Cardiac muscle cell (in vitro differentiated cells and primary cell): ENCODE results near the gene SLC35A4. TPM values are rescaled to one million over a fixed set of nuclear protein-coding genes. Genes with fewer than 3 reads are reported as not detected.

ENCODE experiments used
- DNase-seq, 2 donors: peaks; one replicate each; pipeline versions ENCODE4 v3.0.0 to v3.0.0-alpha.2; 2010 to 2017; ENCODE audit warnings: low read depth in 1 of 2, low spot score in 1 of 2
- H3K27ac ChIP-seq: fragments of 200-600 bp; sonication (generic); 2 replicates; pipeline ENCODE4 v1.5.1; 2016
- H3K27me3 ChIP-seq: fragments of 200-600 bp; sonication (generic); 2 replicates; pipeline ENCODE4 v1.6.0; 2016; ENCODE audit warnings: control low read depth
- H3K36me3 ChIP-seq: fragments of 200-600 bp; sonication (generic); 2 replicates; pipeline ENCODE4 v1.5.1; 2016; ENCODE audit warnings: control low read depth
- H3K4me1 ChIP-seq: fragments of 200-600 bp; sonication (generic); 2 replicates; pipeline ENCODE4 v1.8.1; 2017; ENCODE audit warnings: low read depth, mild to moderate bottlenecking, mixed run types
- H3K4me3 ChIP-seq: fragments of 200-600 bp; sonication (generic); 2 replicates; pipeline ENCODE4 v1.5.1; 2016; ENCODE audit warnings: mild to moderate bottlenecking
- H3K9me3 ChIP-seq: fragments of 200-600 bp; sonication (generic); 2 replicates; pipeline ENCODE4 v1.5.1; 2017; ENCODE audit warnings: low read depth, mild to moderate bottlenecking, control low read depth
- polyA plus RNA-seq: library from polyadenylated mRNA; unstranded; fragments of >200 nt; fragmentation: Nextera tagmentation; extraction: Ambion mirVana; gene quantifications from 2 replicates; pipeline ENCODE4 v1.2.1, GENCODE V29; 2016
- total RNA-seq: library from RNA; depleted of rRNA; stranded (reverse); fragments of >200 nt; gene quantifications from 2 replicates; pipeline ENCODE4 v1.2.3, GENCODE V29; 2016
- TF ChIP-seq, protein P1 (sequence below): IDR thresholded peaks from 2 replicates; pipeline ENCODE4 v1.5.1; 2012; ENCODE audit warnings: low read depth, mild to moderate bottlenecking, low read length

SLC35A4 gene
- total and polyA plus RNA-seq, 2 experiments from 2014 or later, result 32.3 to 80.7 TPM

DNA sequence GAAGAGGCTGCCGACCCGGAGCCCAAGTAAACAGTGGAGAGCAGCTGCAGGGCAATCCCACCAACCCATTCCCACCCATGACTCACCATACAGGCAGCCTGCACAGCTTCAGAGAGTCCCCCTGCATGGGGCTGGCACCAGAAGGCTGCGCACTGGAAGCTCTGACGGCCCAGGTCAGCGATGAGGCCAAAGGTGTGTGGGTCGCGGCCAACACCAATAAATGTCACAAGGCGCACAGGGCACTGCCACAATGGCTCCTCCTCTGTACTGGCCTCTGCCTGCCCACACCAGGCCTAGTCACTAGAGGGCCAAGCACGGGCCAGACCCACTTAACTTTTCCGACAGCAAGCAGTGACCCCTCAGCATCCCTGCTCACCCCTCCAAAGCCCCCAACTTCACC, 4.4 kb upstream of the SLC35A4 start:
- no peak for DNase-seq
- Histone ChIP-seq H3K9me3 (no peaks in the 10 kb centered on the region), H3K4me3 (no peak overlapping the region), H3K4me1 (peaks cover 20% of the 10 kb centered on the region), H3K27ac (no peak overlapping the region), H3K36me3 (peaks cover 4% of the 10 kb centered on the region), H3K27me3 (no peaks in the 10 kb centered on the region)
- TF ChIP-seq, protein P1, sequence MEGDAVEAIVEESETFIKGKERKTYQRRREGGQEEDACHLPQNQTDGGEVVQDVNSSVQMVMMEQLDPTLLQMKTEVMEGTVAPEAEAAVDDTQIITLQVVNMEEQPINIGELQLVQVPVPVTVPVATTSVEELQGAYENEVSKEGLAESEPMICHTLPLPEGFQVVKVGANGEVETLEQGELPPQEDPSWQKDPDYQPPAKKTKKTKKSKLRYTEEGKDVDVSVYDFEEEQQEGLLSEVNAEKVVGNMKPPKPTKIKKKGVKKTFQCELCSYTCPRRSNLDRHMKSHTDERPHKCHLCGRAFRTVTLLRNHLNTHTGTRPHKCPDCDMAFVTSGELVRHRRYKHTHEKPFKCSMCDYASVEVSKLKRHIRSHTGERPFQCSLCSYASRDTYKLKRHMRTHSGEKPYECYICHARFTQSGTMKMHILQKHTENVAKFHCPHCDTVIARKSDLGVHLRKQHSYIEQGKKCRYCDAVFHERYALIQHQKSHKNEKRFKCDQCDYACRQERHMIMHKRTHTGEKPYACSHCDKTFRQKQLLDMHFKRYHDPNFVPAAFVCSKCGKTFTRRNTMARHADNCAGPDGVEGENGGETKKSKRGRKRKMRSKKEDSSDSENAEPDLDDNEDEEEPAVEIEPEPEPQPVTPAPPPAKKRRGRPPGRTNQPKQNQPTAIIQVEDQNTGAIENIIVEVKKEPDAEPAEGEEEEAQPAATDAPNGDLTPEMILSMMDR, result no peak

DNA sequence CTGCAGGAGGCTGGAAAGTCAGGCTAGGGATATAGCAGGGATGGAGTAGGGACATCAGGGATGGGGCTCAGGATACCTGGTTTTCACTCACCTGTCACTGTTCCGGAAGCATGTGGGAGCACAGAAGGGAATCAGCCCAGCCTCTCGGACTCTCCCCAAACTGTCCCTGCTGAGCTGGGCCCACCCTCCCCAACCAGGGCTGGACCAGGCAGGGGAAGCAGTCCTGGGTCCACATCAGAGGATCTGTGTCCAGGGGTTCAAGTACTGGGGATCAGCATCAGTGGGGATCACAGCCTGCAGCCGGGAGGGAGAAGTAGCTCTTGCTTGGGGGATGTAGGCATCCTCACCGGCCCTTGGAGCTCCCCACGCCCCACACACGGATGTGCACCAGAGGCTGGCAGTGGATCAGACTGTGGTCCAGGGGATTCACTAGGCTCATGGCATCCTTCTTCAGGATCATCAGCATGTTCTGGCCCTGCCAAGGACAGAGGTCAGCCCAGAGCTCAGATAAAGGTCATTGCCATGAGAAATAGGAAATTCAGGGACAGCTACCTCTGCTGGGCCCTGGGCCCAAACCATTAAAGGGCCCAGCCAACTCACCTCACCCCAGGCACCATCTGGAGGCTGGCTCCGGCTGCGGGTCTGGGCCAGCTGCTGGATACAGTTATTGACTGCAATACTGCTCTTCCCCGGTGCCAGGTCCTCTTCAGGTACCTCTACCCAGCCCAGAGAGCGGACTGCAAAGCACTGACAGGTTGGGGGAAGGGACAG, 2.7 kb upstream of the SLC35A4 start:
- peaks cover 4% of the 10 kb centered on the region for H3K36me3 ChIP-seq
- H3K4me1 ChIP-seq, result peaks cover 18% of the 10 kb centered on the region
- TF ChIP-seq, protein P1, result no peak
- no peak for DNase-seq
- no peaks in the 10 kb centered on the region for H3K27me3 ChIP-seq
- no peak overlapping the region for H3K27ac ChIP-seq
- H3K4me3 ChIP-seq, result no peak overlapping the region
- no peaks in the 10 kb centered on the region for H3K9me3 ChIP-seq

DNA sequence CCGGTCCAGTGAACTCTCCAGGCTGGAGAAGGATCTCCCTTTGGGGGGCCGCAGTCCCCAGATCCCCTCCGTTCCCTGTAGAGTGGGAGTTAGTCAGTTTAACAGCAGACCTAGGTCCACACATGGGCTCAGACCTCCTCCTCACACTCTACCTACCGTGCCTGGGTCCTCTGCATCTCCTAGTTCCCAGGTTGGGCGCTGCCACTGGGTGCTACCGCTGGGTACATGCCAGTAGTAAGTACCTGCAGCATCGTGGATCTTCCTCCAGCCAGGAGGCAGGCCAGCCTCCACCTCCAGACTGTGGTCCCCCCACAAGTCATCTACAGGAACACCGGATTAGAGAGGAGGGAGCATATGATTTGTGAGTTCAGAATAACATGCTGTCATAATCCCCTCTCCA, 1.0 kb upstream of the SLC35A4 start:
- TF ChIP-seq, protein P1, result no peak
- peaks cover 4% of the 10 kb centered on the region for H3K36me3 ChIP-seq
- H3K27ac ChIP-seq, result no peak overlapping the region

DNA sequence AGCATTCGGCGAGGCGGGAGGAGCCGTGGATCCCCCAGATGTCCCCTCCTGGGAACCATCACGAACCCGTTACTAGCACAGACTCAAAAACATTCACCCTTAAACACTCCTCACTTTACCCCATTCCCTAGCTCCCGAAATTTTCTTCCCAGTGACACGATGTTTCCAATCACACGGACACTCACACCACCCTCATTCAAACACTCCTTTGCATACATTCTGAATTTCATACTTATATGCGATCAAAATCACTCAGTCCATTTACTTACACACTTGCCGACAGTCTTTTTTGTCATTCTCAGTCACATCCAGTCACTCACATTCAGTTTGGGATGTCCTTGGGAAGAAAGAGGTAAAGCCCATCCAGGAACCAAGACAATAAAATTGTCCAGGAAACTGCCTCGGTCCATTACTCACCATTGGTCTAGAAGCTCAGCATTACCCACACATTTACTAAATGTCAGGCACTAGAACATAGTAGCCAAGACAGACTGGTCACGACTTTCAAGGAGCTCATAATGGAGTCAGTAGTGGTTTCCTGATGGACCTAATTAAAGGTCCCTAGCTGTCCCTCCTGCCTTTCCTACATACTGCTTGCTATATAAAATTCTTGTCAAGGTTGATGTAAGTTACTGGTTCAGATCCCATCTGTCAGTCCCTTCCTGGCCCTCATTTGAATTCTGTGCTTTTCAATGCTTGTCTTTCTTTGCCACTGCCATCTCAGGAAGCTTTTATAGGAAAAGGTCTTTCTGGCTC, 574 bp downstream of the SLC35A4 start:
- TF ChIP-seq, protein P1, result no peak
- DNase-seq, result peak in 1 of 2 donors; percentile 15
- H3K4me3 ChIP-seq, result peak overlapping the region; percentile 50
- H3K4me1 ChIP-seq, result peaks cover 14% of the 10 kb centered on the region
- H3K9me3 ChIP-seq, result no peaks in the 10 kb centered on the region
- H3K27me3 ChIP-seq, result no peaks in the 10 kb centered on the region
- peak overlapping the region; percentile 85 for H3K27ac ChIP-seq
- peaks cover 4% of the 10 kb centered on the region for H3K36me3 ChIP-seq

More for the DNA sequence above, 1.0 kb upstream of the SLC35A4 start:
- Histone ChIP-seq H3K9me3 (no peaks in the 10 kb centered on the region), H3K4me3 (peak overlapping the region; percentile 50), H3K27me3 (no peaks in the 10 kb centered on the region), H3K4me1 (peaks cover 14% of the 10 kb centered on the region)
- no peak for DNase-seq

DNA sequence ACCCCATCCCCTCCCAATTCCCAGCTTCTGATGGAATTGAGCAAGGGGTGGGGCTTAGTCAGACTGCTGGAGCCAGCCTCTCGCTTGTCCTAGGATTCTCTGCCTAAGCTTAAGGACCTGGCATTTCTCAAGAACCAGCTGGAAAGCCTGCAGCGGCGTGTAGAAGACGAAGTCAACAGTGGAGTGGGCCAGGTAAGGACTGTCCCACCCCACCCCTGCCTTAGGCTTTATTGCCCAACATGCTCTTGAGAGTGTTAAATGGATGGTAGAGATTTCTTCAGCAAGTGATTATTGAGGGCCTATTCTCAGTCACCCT, 1.1 kb downstream of the SLC35A4 start:
- no peaks in the 10 kb centered on the region for H3K9me3 ChIP-seq
- peaks cover 4% of the 10 kb centered on the region for H3K36me3 ChIP-seq
- peak in 1 of 2 donors; percentile 23 for DNase-seq
- peaks cover 14% of the 10 kb centered on the region for H3K4me1 ChIP-seq
- H3K27ac ChIP-seq, result no peak overlapping the region
- TF ChIP-seq, protein P1, result no peak
- H3K4me3 ChIP-seq, result peak overlapping the region; percentile 50
- no peaks in the 10 kb centered on the region for H3K27me3 ChIP-seq
